Stimulated activated CD8-positive, alpha-beta memory T cell treated with anti-CD3 and anti-CD28 coated beads, Interleukin-4, amount 100 ng/mL, for 48 hours (primary cell): ENCODE measurements around the gene MAP4K2.

ENCODE experiments used
- DNase-seq: peaks from one replicate; pipeline ENCODE4 v3.0.0-alpha.2; 2020

MAP4K2 gene

GRCh38 chr11:64736654-64737053, 66.4 kb downstream of the MAP4K2 start:
- no peak for DNase-seq

GRCh38 chr11:64735725-64736259, 67.2 kb downstream of the MAP4K2 start:
- no peak for DNase-seq
